GM18511 (cell line): ENCODE measurements around the gene MAP7D1.

Experiments
- ATAC-seq: cut with Tn5 transposase; IDR thresholded peaks from one replicate; pipeline ENCODE4 v1.9.1; 2021; ENCODE audit warnings: mild to moderate bottlenecking, moderate library complexity; ENCODE audit not compliant: unreplicated experiment

Gene MAP7D1

DNA sequence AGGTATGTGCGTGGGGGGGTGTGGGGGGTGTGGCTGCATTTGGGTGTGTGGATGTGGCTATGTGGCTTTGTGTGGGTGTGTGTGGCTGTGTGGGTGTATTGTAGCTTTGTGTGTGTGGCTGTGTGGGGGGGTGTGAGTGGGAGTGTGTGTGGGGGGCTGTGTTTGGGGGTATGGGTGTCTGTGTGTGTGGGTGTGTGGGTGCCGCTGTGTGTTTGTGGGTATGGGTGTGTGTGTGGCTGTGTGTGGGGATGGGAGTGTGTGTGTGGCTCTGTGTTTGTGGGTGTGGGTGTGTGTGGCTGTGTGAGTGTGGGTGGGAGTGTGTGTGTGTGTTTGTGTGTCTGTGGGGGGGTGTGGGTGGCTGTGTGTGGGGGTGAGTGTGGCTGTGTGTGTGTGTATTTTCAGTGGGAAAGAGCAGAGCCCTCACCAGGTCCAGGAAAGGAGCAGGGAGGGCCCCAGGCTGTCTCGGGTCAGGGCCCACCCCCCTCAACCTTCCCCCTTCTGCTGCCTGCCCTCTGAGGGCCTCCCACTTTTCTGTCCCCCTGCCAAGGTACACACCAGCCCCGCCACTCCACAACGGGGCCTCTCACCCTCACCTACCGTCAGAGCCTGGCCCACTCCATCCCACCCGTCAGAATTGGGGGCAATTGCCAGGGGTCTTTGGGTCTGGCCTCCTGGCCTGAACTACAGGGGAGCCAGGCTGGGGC, 29.0 kb upstream of the MAP7D1 start:
- ATAC-seq = no peak

DNA sequence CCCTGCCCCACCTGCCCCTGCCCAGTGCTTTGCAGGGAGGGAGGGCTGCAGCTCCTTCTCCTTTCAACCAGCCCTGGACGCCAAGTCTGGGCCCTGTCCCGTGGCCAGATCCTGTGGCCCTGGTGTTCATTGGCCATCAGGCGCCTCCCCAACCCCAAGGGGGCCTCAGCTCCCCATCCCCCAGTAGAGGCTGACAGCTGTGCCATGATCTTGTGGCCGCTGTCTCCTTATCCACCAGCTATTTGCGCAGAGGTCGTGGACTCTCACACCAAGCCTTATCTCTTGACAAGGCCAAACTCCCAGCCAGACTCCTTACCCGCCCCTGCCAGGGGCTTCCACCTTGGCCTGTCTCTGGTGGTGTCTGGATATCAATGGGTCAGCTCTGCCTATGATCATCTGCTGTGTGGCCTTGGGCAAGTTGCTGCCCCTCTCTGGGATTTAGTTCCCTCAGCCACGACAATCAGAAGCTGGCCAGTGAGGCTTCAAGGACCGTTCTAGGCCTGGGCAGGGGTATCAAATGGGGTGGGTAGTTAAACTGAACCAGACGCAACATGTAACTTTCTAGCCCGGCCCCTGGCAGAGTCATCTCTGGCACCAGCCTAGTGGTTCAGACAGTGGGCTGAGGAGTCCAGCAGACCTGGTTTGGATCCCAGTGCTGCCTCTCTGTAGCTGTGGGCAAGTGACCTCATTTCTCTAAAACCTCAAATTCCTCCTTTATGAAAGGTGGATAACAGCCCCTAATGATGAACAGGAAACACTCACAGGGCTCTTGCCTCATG, 27.6 kb upstream of the MAP7D1 start:
- ATAC-seq = no peak

DNA sequence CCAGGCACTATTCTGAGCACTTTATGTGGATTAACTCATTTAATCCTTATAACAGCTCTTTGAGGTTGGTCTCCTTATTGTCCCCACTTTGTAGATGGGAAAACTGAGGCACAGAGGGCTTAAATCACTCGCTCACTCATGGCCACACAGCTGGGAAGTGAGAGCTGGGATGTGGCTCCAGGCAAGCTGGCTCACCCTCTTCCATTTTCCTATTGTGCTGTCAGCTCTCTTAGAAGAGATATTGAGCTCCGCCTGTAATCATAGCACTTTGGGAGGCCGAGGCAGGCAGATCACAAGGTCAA, 27.1 kb upstream of the MAP7D1 start:
- no peak for ATAC-seq

DNA sequence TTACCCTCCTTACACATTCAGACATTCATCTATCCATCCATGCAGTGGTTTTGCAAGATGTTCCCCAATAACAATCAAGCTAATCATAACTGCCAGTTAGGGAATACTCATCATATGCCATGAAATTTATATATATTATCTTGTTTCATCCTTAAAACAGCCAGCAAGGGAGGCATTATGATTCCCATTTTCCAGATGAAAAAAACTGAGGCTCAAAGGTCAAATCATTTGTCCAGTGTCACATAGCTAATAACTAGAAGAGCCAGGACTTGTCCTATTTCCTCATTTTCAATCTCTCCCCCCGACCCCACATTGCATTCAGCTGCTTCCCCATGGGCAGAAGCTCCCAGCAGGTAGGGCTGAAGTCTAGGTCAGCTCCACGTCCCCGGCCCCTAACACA, 23.9 kb upstream of the MAP7D1 start:
- ATAC-seq = no peak

DNA sequence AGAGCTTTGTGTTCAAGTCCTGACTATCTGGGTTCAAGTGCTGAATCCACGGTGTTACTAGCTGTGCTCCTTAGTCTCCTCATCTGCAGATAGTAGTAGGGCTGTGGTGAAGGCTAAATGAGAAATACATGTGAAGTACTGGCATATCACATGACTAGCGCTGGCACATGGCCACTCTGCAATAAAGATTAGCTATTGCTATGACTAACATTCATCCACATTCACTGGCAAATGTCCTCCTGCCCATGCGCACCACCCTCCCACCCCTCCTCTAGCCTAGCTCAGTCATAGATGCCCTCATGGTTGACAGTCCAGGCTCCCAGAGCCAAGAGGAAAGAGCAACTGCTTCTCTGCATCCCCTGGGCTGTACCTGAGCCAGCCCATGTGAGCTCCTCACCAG, 22.5 kb upstream of the MAP7D1 start:
- no peak for ATAC-seq

DNA sequence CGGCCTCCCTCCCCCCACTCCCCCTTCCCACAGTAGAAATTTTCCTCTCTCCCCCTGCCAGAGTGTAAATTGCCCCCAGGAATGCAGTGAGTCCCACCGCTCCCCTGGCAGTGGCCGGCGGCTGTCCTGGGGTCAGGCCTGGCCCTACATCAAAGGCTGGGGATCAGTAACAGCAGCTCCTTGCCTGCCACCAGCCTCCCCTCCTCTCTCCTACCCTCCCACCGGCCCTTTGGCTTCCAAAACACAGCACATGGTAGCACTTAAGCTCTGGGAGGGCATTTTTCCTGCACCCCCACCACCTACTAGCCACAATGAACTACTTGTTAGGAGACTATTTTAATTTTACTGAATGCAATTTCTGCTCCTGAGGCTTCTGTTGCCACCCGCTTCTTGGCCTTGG, 21.9 kb upstream of the MAP7D1 start:
- ATAC-seq = no peak

DNA sequence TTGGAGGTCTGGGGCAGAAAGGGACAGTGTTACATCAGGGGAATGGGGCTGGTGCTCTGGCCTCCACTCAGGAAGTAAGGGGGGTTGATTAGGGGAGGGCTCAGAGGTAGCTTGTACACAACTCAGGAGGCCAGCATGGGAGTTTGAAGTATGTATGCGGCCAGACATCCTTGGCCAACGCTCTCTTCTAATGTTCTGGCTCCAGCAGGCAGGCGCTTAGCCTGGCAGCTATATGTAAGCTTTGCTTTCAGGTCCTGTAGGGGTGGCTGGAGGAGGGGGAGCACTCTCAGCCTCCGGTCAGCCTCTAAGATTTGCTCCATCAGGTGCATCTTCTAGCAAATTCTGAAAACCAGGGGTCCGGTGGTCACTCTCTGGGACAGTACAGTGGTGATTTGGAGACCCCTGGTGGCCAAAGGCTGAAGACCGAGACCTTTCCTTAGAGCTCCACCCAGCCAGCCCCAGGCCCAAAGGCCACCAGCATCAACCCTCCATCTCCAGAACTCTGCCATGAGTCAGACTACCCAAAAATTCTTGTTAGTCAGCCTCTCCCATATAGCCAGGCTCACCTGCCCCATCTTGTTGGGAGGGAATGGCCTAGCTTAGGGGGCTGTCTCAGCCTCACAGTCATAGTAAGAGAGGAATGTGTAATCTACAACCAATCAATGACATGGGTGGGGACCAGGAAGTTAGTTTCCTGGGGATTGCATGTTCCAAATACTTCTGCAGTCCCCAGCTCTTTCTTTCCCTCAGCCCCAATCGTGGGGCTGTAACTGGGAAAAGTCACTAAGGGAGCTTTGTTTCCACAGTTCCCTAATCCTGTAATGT, 21.2 kb upstream of the MAP7D1 start:
- no peak for ATAC-seq

DNA sequence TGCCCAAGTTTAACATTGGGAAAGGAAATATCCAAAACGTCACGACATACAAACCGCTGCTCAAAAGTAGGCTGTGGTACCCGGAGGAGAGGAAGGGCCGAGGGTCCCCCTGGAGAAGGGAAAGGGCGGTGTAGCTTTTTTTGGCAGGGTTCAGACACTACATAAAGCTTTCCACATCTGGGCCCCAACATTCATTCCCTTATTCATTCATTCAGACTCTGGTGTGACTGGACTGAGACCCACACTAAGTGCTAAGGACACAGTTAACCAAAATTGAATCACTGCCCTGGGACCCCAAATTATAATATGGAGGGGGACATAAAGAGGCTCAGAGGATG, 20.7 kb upstream of the MAP7D1 start:
- no peak for ATAC-seq

DNA sequence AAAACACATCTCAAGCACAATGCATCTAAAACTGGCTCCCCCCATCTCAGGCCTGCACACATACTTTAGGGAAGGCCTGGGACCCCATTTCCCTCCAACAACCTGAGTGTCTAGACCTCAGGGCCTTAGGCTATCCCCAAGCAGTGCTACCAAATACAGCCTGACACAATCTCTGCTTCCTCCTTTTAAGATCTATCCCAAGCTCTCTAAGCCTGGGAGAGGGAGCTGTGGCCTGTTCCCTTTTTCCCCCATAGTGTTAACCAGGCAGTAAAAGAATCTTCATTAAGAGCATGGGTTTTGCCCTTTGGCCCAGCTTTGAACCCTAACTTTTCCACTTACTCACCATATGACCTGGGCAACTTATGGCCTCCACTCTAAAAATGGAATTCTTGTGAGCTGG, 20.2 kb upstream of the MAP7D1 start:
- ATAC-seq = no peak

DNA sequence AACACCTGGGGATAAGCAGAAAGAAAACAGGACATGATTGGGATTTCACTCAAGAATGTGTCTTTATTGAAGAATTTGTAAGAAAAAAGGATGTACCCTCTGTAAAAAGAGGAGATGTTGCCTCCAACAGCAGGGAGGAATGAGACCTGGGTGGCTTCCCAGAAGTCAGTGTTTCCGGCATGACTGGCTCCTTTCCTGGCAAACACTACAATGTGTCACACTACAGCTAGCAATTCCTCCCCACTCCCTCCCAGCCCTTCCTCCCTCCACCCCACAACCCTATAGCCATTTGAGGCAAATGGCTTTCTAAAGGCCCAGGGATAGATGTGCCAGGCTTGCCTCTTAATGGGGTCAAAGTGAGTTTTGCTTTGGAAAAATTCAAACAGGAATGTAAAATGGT, 19.4 kb upstream of the MAP7D1 start:
- no peak for ATAC-seq

DNA sequence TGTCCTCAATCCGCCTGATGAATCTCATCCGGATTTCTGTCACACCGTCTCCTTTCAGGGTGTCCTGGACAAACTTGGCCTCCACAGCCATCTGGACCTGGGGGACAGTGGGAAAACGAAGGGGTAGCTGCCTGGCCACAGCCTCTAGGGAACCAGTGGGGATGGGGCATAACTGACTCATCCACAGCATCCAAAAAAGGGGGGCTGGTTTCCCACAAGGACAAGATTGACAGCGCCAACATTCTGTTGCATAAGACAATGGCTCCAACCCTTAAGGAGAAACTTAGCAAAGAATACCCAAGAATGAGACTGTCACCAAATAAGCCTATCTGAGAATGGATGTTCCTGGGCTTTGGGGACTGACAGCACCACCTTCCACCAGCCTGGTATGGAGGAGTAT, 18.7 kb upstream of the MAP7D1 start:
- no peak for ATAC-seq

DNA sequence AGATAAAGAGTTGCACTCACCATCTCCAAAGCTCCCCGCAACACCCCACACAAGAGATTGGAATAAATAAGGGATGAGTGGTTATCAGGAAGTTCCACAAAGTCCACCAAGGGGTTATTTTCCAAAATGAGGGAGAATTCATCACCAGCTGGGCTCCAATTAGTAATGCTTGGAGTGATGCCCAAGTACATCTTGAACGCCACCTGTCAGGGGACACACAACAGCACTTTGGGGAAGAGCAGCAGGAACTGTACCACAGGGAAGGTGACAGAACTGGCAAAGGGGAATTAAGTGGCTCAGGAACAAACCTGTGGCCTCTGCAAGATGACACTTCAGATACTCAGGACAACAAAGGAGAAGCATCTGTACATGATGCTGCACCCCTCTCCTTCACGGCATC, 18.2 kb upstream of the MAP7D1 start:
- no peak for ATAC-seq

DNA sequence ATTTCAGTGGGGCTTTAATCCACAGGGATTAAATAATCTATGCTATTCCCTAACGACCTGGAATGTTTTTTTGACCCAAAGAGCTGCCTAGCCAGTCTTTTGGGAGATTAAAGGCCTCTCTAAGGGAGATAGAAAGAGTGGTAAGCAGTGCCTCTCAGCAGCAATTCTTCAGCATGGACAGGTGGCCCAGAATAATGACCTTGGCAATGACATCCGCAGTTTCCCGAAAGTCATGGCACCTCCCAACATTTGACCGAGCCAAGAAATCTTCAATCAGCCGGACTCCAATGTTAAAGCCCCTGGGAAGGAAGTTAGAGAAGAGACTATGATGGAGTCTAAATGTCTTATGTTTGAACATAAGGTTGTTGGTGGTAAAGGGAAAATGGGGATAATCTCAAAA, 16.4 kb upstream of the MAP7D1 start:
- no peak for ATAC-seq

DNA sequence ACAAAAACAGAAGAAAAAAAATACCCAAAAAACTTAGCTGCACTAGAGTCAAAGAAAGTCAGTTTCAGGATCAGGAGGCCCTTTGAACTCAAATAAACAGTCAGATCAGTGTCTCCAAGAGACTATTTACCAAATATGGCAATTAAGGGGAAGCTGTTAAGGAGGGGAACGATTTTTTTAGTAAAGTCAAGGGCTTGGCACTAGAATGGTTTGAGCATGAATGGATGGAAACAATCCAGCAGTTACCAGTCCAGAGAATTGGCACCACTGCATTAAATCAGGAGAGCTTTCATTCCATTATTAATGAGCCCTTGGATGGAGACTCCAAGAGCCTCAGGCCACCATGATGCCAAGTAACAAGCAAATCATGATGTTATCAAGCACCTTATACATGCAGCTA, 13.8 kb upstream of the MAP7D1 start:
- ATAC-seq = no peak

DNA sequence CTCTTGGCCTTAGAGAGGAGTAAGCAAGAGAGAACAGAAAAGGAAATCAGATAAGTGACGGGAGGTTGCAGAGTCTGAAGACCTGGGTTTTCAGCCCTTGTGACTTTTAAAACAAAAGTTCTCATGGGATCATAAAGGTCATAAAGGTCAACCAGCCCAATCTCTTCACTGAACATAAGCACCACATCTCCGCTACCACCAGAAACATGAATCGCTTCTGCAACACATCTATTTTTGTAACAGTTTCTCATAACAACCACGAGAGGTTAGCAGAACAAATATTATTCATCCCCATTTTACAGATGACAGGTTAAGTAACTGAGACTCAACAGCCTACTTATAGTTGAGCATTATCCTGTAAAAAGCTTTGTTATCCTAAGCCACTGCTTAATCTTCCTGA, 12.5 kb upstream of the MAP7D1 start:
- no peak for ATAC-seq

DNA sequence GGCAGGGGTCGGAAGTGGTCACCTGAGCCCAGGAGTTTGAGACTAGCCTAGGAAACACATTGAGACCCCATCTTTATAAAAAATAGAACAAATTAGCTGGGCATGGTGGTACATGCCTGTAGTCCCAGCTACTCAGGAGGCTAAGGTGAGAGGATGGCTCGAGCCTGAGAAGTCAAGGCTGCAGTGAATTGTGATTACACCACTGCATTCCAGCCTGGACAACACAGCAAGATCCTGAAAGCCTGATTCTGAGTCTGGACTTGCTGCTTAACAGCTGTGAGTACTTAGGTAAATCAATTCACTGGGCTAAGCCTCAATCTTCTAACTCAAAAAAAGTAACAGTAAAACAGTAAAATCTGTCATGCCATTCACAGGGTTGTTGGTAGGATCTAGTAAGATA, 11.5 kb upstream of the MAP7D1 start:
- ATAC-seq = no peak

DNA sequence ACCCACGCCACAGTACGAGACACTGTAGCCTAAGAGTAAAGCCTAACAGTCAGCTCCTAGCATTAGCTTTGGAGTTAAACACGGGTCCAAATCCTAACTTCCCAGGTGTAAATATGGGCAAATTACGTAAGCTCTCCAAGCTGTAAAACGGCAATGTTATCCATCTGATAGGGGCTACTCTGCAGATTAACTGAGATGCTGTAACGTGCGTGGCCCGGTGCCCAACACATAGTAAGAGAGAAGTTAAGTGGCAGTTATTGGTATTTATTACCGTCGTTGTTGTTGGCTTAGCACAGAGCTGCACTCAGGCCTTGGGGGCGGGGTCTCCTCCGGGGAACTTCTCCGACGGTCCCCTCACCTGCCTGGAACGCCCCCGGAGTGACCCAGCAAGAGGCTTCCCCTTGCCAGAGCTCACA, 7.1 kb upstream of the MAP7D1 start:
- ATAC-seq = no peak

DNA sequence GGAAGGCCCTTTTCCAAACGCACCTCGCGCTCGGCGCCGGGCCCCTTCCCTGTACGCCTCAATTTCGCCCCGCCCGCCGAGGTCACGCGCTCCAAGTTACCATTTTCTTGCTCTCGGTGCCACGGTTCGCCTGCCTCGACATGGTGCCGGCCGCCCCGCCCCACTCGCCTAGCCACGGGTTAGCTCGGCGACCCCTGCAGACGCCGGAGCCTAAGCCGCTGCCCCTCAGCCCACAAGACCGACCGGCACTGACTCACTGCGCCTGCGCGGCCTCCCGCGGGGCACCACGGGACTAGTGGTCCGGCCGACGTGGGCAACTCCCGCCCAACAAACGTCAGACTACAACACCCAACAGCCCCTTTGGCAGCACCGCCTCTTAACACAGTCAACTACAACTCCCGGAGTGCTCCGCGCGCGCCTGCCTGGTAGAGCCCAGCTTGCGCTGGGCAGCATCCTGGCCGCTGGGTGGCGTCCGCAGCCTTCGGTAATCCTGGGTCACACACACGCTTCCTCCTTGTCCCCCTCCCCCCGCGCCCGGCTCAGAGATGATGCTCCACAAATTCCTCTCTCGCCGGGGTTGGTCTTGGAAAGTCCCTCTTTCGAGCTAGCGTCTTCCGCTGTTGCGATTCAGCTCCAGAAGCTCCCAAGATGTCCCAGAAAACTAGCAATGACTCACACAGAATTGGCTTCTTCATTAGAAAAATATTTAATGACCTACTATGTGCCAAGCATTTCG, 6.6 kb upstream of the MAP7D1 start, which contains the start of gene TRAPPC3:
TRAPPC3 (minus strand) TSS at position 250 of the 736 bp plus-strand sequence; CDS start at position 142, 108 bp downstream.
- peak; percentile 88 for ATAC-seq

DNA sequence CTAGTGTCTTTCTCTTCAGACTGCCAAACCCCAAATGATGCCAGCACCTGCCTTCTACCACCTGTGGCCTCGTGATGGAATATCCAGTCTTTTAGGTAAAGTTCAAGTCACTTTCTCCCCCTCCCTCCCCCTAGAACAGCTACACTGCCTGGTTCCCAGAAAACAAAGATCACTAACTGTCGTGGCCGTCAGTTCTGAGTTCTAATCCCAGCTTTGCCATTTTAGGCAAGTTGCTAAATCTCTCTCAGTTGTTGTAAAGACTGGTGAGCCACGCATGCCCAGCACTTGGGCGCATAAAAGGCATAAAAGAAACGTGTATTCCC, 6.0 kb upstream of the MAP7D1 start:
- ATAC-seq = no peak

DNA sequence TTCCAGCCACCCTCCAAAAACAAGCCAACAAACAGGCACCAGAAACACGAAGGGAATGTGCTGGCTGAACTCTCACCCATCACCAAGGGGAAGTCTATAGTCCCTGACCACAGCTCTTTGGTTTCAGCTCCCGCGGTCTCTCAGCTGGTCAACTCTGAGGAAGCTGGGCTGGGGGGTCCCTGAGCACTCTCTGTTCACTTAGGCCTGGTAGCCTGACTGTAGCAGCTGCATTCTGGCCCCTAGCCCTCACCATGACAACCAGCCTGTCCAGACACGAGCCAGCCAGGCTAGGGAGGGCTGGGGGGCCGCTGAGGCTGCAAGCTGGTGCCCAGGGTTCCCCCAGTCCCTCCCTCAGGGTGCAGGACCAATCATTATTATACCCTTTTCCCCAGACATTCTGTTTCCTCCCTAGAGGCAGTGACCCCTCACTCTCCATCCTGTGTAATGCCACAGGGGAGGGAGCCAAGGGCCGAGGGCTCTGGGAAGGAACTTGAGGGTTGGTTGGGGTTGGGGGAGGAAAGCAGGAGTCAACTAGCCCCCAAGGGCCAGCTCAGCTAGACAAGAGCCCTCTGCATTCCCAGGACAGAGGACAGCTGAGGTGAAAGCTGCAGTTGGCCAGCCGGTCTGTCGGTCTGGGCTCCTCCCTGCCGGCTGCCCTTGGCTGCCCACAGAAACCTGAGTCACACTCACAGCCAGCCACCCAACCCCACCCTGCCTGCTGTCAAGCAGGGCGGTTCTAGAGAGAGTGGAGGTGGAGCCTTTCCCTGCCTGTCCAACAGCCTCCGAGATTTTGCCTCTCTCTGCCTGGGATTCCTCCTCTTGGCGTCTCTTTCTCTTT, 5.4 kb upstream of the MAP7D1 start:
- peak; percentile 57 for ATAC-seq
